SU-DHL-6 (cell line): ENCODE results near the gene CTLA4.

ENCODE experiments used
- H2AFZ ChIP-seq: fragments of 200-600 bp; sonication (generic); 2 replicates; pipeline ENCODE4 v1.6.1; 2014; ENCODE audit warnings: low read depth, mild to moderate bottlenecking, moderate library complexity, mixed read lengths, antibody characterized with exemption, low read length; ENCODE audit not compliant: severe bottlenecking
- H3F3A ChIP-seq: fragments of 200-600 bp; shearing (Covaris generic); 2 replicates; pipeline ENCODE4 v1.6.0; 2016; ENCODE audit warnings: antibody characterized with exemption, mild to moderate bottlenecking; ENCODE audit not compliant: insufficient read depth
- H3K27ac ChIP-seq: fragments of 200-600 bp; sonication (generic); 2 replicates; pipeline ENCODE4 v1.5.1; 2016; ENCODE audit warnings: low read depth, mild to moderate bottlenecking, low read length, moderate library complexity, mixed read lengths
- H3K27me3 ChIP-seq: fragments of 200-600 bp; sonication (generic), shearing (Covaris generic); 2 replicates; pipeline ENCODE4 v1.6.0; 2014; ENCODE audit warnings: mild to moderate bottlenecking, low read length
- H3K36me3 ChIP-seq: fragments of 200-600 bp; sonication (generic); 2 replicates; pipeline ENCODE4 v1.6.1; 2014; ENCODE audit warnings: mild to moderate bottlenecking, low read length, mixed read lengths
- H3K4me2 ChIP-seq: fragments of 300-600, 200-600 bp; shearing (Covaris generic), sonication (generic); 2 replicates; pipeline ENCODE4 v1.6.0; 2014; ENCODE audit warnings: low read length, low read depth, mild to moderate bottlenecking; ENCODE audit not compliant: poor library complexity, severe bottlenecking
- H3K4me3 ChIP-seq: fragments of 200-600 bp; sonication (generic); 2 replicates; pipeline ENCODE4 v1.5.1; 2014; ENCODE audit warnings: antibody characterized with exemption, low read length, mild to moderate bottlenecking, mixed read lengths; ENCODE audit not compliant: insufficient read depth, poor library complexity, severe bottlenecking
- H3K79me2 ChIP-seq: fragments of 200-600 bp; sonication (generic); 2 replicates; pipeline ENCODE4 v1.6.1; 2014; ENCODE audit warnings: mild to moderate bottlenecking, low read length, moderate library complexity; ENCODE audit not compliant: insufficient read depth
- H3K9ac ChIP-seq: fragments of 200-600 bp; sonication (generic); 2 replicates; pipeline ENCODE4 v1.7.0; 2014; ENCODE audit warnings: mild to moderate bottlenecking, low read length
- H3K9me2 ChIP-seq: fragments of 200-600 bp; sonication (generic); replicated peaks from 2 replicates; pipeline ENCODE4 v1.6.1; 2014; ENCODE audit warnings: low read length; ENCODE audit not compliant: insufficient read depth
- H3K9me3 ChIP-seq: fragments of 200-600 bp; sonication (generic); 2 replicates; pipeline ENCODE4 v1.6.1; 2014; ENCODE audit warnings: low read length, mixed read lengths; ENCODE audit not compliant: insufficient read depth
- H4K20me1 ChIP-seq: fragments of 200-600 bp; sonication (generic); 2 replicates; pipeline ENCODE4 v1.6.1; 2014; ENCODE audit warnings: low read depth, mild to moderate bottlenecking, antibody characterized with exemption, low read length, moderate library complexity, mixed read lengths
- CTCF ChIP-seq: fragments of 200-600 bp; sonication (generic); IDR thresholded peaks from one replicate; pipeline ENCODE4 v1.5.1; 2017; ENCODE audit warnings: antibody characterized with exemption, mild to moderate bottlenecking, low read length, moderate library complexity; ENCODE audit not compliant: insufficient read depth, poor library complexity, severe bottlenecking
- EZH2phosphoT487 ChIP-seq: fragments of 200-600 bp; sonication (generic), shearing (Covaris generic); conservative IDR thresholded peaks from 2 replicates; pipeline ENCODE4 v1.6.1; 2018; ENCODE audit warnings: mild to moderate bottlenecking, antibody characterized with exemption, low read length, moderate library complexity, mixed read lengths

Gene CTLA4

GRCh38 chr2:203893401-203893800, 25.8 kb downstream of the CTLA4 start:
- no peak overlapping the region for H3K9ac ChIP-seq
- no peak for TF ChIP-seq CTCF
- no peak for TF ChIP-seq EZH2phosphoT487
- H3K9me2 ChIP-seq, result no peaks in the 10 kb centered on the region
- no peak overlapping the region for H2AFZ ChIP-seq
- H3K27me3 ChIP-seq, result no peaks in the 10 kb centered on the region
- no peaks in the 10 kb centered on the region for H4K20me1 ChIP-seq
- H3K4me3 ChIP-seq, result no peak overlapping the region
- H3K9me3 ChIP-seq, result no peaks in the 10 kb centered on the region
- H3K36me3 ChIP-seq, result no peaks in the 10 kb centered on the region
- no peak overlapping the region for H3K4me2 ChIP-seq
- no peaks in the 10 kb centered on the region for H3K79me2 ChIP-seq
- H3K27ac ChIP-seq, result no peak overlapping the region
- no peaks in the 10 kb centered on the region for H3F3A ChIP-seq

DNA sequence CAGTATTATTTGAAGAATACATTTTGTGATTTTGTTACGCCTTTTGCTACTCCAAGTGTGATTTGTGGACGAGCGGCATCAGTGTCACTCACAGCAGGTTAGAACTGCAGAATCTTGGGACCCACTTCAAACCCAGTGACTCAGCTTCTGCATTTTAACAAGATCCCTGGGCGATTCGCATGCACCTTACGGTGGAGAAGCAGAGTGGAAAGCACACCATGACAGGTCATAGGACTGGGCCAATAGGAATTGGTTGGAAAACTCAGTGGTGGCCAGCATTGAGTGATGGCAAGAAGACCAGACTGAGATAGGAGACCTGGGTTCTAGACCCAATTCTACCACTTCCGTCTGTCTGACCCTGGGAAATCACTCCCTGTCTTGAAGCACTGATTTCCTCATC, 26.3 kb downstream of the CTLA4 start:
- Histone ChIP-seq H3K27me3 (no peaks in the 10 kb centered on the region), H3K9ac (no peak overlapping the region), H4K20me1 (no peaks in the 10 kb centered on the region), H3K4me2 (no peak overlapping the region), H2AFZ (no peak overlapping the region), H3K9me2 (no peaks in the 10 kb centered on the region), H3K27ac (no peak overlapping the region), H3K9me3 (no peaks in the 10 kb centered on the region), H3K4me3 (no peak overlapping the region), H3K36me3 (no peaks in the 10 kb centered on the region), H3F3A (no peaks in the 10 kb centered on the region), H3K79me2 (no peaks in the 10 kb centered on the region)
- TF ChIP-seq EZH2phosphoT487, result no peak
- TF ChIP-seq CTCF, result no peak

DNA sequence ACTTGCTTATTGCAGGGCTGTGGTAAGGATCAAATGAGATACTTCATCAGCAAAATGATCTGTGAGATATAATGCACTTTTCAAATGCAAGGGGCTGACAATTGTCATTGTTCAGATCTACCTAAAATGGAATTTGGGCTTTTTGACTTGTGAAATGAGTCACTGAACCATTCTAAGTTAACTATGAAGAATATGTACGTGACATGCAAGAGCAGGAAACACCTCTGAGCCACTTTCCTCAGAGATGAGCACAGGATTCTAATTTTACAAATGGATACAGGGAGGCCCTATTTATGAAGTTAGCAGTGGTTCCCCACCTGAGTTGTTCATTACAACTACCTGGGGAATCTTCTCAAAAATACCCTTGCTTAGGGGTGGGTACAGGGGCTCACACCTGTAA, 26.7 kb downstream of the CTLA4 start:
- TF ChIP-seq CTCF (no peak), EZH2phosphoT487 (no peak)
- Histone ChIP-seq H2AFZ (no peak overlapping the region), H3K4me3 (no peak overlapping the region), H3F3A (no peaks in the 10 kb centered on the region), H3K27ac (no peak overlapping the region), H3K9me3 (no peaks in the 10 kb centered on the region), H3K27me3 (no peaks in the 10 kb centered on the region), H4K20me1 (no peaks in the 10 kb centered on the region), H3K9ac (no peak overlapping the region), H3K79me2 (no peaks in the 10 kb centered on the region), H3K9me2 (no peaks in the 10 kb centered on the region), H3K4me2 (no peak overlapping the region), H3K36me3 (no peaks in the 10 kb centered on the region)
